Measurements from ENCODE around the gene SLC4A3. TPM values are rescaled to one million over a fixed set of nuclear protein-coding genes. Genes with fewer than 3 reads are reported as not detected.

SLC4A3 gene
- total RNA-seq, 1 experiment from 2014 or later, result 0.52 TPM

GRCh38 chr2:219616550-219616949 lies 10.9 kb upstream of the SLC4A3 start:
- ChIA-PET CTCF (no interaction called here), POLR2A (ENCODE audit: low non-redundant PET) (no interaction called here)
- Histone ChIP-seq H3K27ac (ENCODE audit: low read depth, low read length, poor library complexity, severe bottlenecking) (no peak overlapping the region), H3K27me3 (replicated peaks; ENCODE audit: insufficient read depth, low read depth, low read length, poor library complexity) (no peaks in the 10 kb centered on the region), H3K4me3 (ENCODE audit: low read depth, low read length, poor library complexity, severe bottlenecking) (no peak overlapping the region), H3K4me1 (ENCODE audit: insufficient read depth, low read length, poor library complexity, severe bottlenecking) (no peaks in the 10 kb centered on the region), H3K9me3 (ENCODE audit: low read depth, low read length, poor library complexity, severe bottlenecking) (no peaks in the 10 kb centered on the region), H3K36me3 (ENCODE audit: insufficient read depth, low read length, poor library complexity, severe bottlenecking) (no peaks in the 10 kb centered on the region)
- BruUV-seq (replicated peaks), result no TSS peak
- TF ChIP-seq CTCF (conservative IDR thresholded peaks at IDR 0.05; ENCODE audit: low read depth, low read length), result no peak
- no peak for DNase-seq (ENCODE audit: low spot score)
- intact Hi-C loops (cut with micrococcal nuclease; ENCODE audit: unreplicated experiment), result no loop called here

GRCh38 chr2:219618733-219619122 lies 8.7 kb upstream of the SLC4A3 start:
- H3K9me3 ChIP-seq (ENCODE audit: low read depth, low read length, poor library complexity, severe bottlenecking), result no peaks in the 10 kb centered on the region
- H3K27me3 ChIP-seq (replicated peaks; ENCODE audit: insufficient read depth, low read depth, low read length, poor library complexity), result no peaks in the 10 kb centered on the region
- ChIA-PET POLR2A (ENCODE audit: low non-redundant PET) (no interaction called here), CTCF (interaction anchor here (0.6 kb wide), 1 partner anchor 32 kb away, joined by 4 read pairs; no protein-coding TSS in a partner anchor)
- H3K4me3 ChIP-seq (ENCODE audit: low read depth, low read length, poor library complexity, severe bottlenecking), result no peak overlapping the region
- TF ChIP-seq EZH2 (IDR thresholded peaks at IDR 0.05; ENCODE audit: borderline replicate concordance, low read depth, low read length, poor library complexity, severe bottlenecking), result no peak
- TF ChIP-seq CTCF (conservative IDR thresholded peaks at IDR 0.05; ENCODE audit: low read depth, low read length), result no peak
- no peaks in the 10 kb centered on the region for H3K36me3 ChIP-seq (ENCODE audit: insufficient read depth, low read length, poor library complexity, severe bottlenecking)
- no TSS peak for BruUV-seq (replicated peaks)
- H3K4me1 ChIP-seq (ENCODE audit: insufficient read depth, low read length, poor library complexity, severe bottlenecking), result no peaks in the 10 kb centered on the region
- no peak overlapping the region for H3K27ac ChIP-seq (ENCODE audit: low read depth, low read length, poor library complexity, severe bottlenecking)
- intact Hi-C loops (cut with micrococcal nuclease; ENCODE audit: unreplicated experiment), result no loop called here
- DNase-seq (ENCODE audit: low spot score), result no peak

- TF ChIP-seq CTCF (conservative IDR thresholded peaks at IDR 0.05; ENCODE audit: low read depth, low read length) (peak; percentile 47), EZH2 (IDR thresholded peaks at IDR 0.05; ENCODE audit: borderline replicate concordance, low read depth, low read length, poor library complexity, severe bottlenecking) (no peak)
- intact Hi-C loops (cut with micrococcal nuclease; ENCODE audit: unreplicated experiment), result no loop called here
Observed at GRCh38 chr2:219619235-219619634, 8.2 kb upstream of the SLC4A3 start.

More at GRCh38 chr2:219619235-219619634, 8.2 kb upstream of the SLC4A3 start:
- no peaks in the 10 kb centered on the region for H3K4me1 ChIP-seq (ENCODE audit: insufficient read depth, low read length, poor library complexity, severe bottlenecking)
- no peak overlapping the region for H3K4me3 ChIP-seq (ENCODE audit: low read depth, low read length, poor library complexity, severe bottlenecking)
- H3K27me3 ChIP-seq (replicated peaks; ENCODE audit: insufficient read depth, low read depth, low read length, poor library complexity), result no peaks in the 10 kb centered on the region
- ChIA-PET CTCF (interaction anchor here (0.6 kb wide), 1 partner anchor 32 kb away, joined by 4 read pairs; no protein-coding TSS in a partner anchor), POLR2A (ENCODE audit: low non-redundant PET) (no interaction called here)
- BruUV-seq (replicated peaks), result no TSS peak
- no peak for DNase-seq (ENCODE audit: low spot score)
- H3K36me3 ChIP-seq (ENCODE audit: insufficient read depth, low read length, poor library complexity, severe bottlenecking), result no peaks in the 10 kb centered on the region
- no peaks in the 10 kb centered on the region for H3K9me3 ChIP-seq (ENCODE audit: low read depth, low read length, poor library complexity, severe bottlenecking)
- H3K27ac ChIP-seq (ENCODE audit: low read depth, low read length, poor library complexity, severe bottlenecking), result no peak overlapping the region
